Prostate gland (tissue), 2 donors: ENCODE data around the gene DMRTB1.

Experiments
- POLR2A ChIP-seq: fragments of 450-650 bp; IDR thresholded peaks from one replicate; pipeline ENCODE4 v1.6.1; 2016; ENCODE audit warnings: antibody characterized with exemption, mild to moderate bottlenecking
- POLR2AphosphoS5 ChIP-seq: sonication (generic); formaldehyde crosslinking; IDR thresholded peaks from one replicate; pipeline ENCODE4 v1.6.1; 2017; ENCODE audit warnings: antibody characterized with exemption
- TF ChIP-seq, protein P1 (sequence below), 4 experiments: fragments of 200-600 bp in 2 of 4; fragments of 450-650 bp in 2 of 4; sonication (generic) in 2 of 4; IDR thresholded peaks; 1 replicate in 3 of 4; 2 replicates in 1 of 4; pipeline ENCODE4 v1.5.1; 2016 to 2019; ENCODE audit warnings: antibody characterized with exemption in 4 of 4, mild to moderate bottlenecking in 2 of 4, moderate library complexity in 2 of 4

GRCh38 chr1:53513846-53514245 lies 54.6 kb downstream of the DMRTB1 start:
- TF ChIP-seq, protein P1, sequence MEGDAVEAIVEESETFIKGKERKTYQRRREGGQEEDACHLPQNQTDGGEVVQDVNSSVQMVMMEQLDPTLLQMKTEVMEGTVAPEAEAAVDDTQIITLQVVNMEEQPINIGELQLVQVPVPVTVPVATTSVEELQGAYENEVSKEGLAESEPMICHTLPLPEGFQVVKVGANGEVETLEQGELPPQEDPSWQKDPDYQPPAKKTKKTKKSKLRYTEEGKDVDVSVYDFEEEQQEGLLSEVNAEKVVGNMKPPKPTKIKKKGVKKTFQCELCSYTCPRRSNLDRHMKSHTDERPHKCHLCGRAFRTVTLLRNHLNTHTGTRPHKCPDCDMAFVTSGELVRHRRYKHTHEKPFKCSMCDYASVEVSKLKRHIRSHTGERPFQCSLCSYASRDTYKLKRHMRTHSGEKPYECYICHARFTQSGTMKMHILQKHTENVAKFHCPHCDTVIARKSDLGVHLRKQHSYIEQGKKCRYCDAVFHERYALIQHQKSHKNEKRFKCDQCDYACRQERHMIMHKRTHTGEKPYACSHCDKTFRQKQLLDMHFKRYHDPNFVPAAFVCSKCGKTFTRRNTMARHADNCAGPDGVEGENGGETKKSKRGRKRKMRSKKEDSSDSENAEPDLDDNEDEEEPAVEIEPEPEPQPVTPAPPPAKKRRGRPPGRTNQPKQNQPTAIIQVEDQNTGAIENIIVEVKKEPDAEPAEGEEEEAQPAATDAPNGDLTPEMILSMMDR (IDR thresholded peaks at IDR 0.05), result no peak
- TF ChIP-seq POLR2A, result no peak
- TF ChIP-seq POLR2AphosphoS5, result no peak
